HepG2 (cell line): ENCODE results near the gene PCSK6. TPM values are rescaled to one million over a fixed set of nuclear protein-coding genes. Genes with fewer than 3 reads are reported as not detected.

ENCODE experiments used
- DDIT3 ChIP-seq: sonication (generic); formaldehyde crosslinking; IDR thresholded peaks from 2 replicates; pipeline ENCODE4 v1.4.0; 2020; ENCODE audit warnings: mild to moderate bottlenecking, missing genetic modification reagents
- ELF1 ChIP-seq: sonication (generic); formaldehyde crosslinking; IDR thresholded peaks from 2 replicates; pipeline ENCODE4 v1.4.0; 2020; ENCODE audit warnings: missing genetic modification reagents
- FLYWCH1 ChIP-seq: sonication (generic); formaldehyde crosslinking; IDR thresholded peaks from 2 replicates; pipeline ENCODE4 v1.8.1; 2023; ENCODE audit warnings: mild to moderate bottlenecking, missing genetic modification reagents
- GZF1 ChIP-seq: sonication (generic); formaldehyde crosslinking; IDR thresholded peaks from 2 replicates; pipeline ENCODE4 v1.5.1; 2020; ENCODE audit warnings: mild to moderate bottlenecking, missing genetic modification reagents
- HINFP ChIP-seq: sonication (generic); formaldehyde crosslinking; IDR thresholded peaks from 2 replicates; pipeline ENCODE4 v1.4.0; 2020; ENCODE audit warnings: low read depth, mild to moderate bottlenecking, missing genetic modification reagents
- HOXD1 ChIP-seq: sonication (generic); formaldehyde crosslinking; IDR thresholded peaks from 2 replicates; pipeline ENCODE4 v1.5.0; 2020; ENCODE audit warnings: missing genetic modification reagents
- JARID2 ChIP-seq: sonication (generic); formaldehyde crosslinking; IDR thresholded peaks from 2 replicates; pipeline ENCODE4 v1.8.1; 2023; ENCODE audit warnings: missing genetic modification reagents, inconsistent platforms; ENCODE audit not compliant: insufficient replicate concordance
- KDM3A ChIP-seq: IDR thresholded peaks from 2 replicates; pipeline ENCODE4 v1.6.1; 2018; ENCODE audit warnings: low read depth, missing compliant biosample characterization
- KLF11 ChIP-seq: IDR thresholded peaks from 2 replicates; pipeline ENCODE4 v1.6.1; 2016; ENCODE audit warnings: missing compliant biosample characterization
- KMT2B ChIP-seq: IDR thresholded peaks from 2 replicates; pipeline ENCODE4 v1.6.1; 2016; ENCODE audit warnings: missing genetic modification reagents, missing compliant biosample characterization
- MXI1 ChIP-seq: IDR thresholded peaks from 3 replicates; pipeline ENCODE4 v1.6.1; 2012; ENCODE audit warnings: low read depth, low read length, inconsistent platforms, borderline replicate concordance
- NR0B2 ChIP-seq: sonication (generic); formaldehyde crosslinking; IDR thresholded peaks from 2 replicates; pipeline ENCODE4 v1.4.0; 2020; ENCODE audit warnings: mild to moderate bottlenecking, missing genetic modification reagents
- PITX1 ChIP-seq: sonication (generic); formaldehyde crosslinking; IDR thresholded peaks from 2 replicates; pipeline ENCODE4 v1.5.1; 2020; ENCODE audit warnings: mild to moderate bottlenecking, missing genetic modification reagents
- POLR2G ChIP-seq: fragments of 200-400 bp; formaldehyde crosslinking; IDR thresholded peaks from 2 replicates; pipeline ENCODE4 v1.6.1; 2018; ENCODE audit warnings: mild to moderate bottlenecking, low read depth, low read length, moderate library complexity
- SALL1 ChIP-seq: sonication (generic); formaldehyde crosslinking; IDR thresholded peaks from 2 replicates; pipeline ENCODE4 v1.8.0; 2022; ENCODE audit warnings: mild to moderate bottlenecking, missing genetic modification reagents
- SATB2 ChIP-seq: sonication (generic); formaldehyde crosslinking; IDR thresholded peaks from 2 replicates; pipeline ENCODE4 v1.5.0; 2020; ENCODE audit warnings: missing genetic modification reagents
- SP4 ChIP-seq: sonication (generic); formaldehyde crosslinking; IDR thresholded peaks from 2 replicates; pipeline ENCODE4 v1.8.1; 2023; ENCODE audit warnings: mild to moderate bottlenecking, missing genetic modification reagents
- XRCC5 ChIP-seq: fragments of 200-400 bp; formaldehyde crosslinking; optimal IDR thresholded peaks from 2 replicates; pipeline ENCODE3; 2017; ENCODE audit warnings: mild to moderate bottlenecking, low read length
- ZNF180 ChIP-seq: sonication (generic); formaldehyde crosslinking; IDR thresholded peaks from 2 replicates; pipeline ENCODE4 v1.4.0; 2020; ENCODE audit warnings: low read depth, missing genetic modification reagents, borderline replicate concordance
- ZNF263 ChIP-seq: sonication (generic); formaldehyde crosslinking; IDR thresholded peaks from 2 replicates; pipeline ENCODE4 v1.4.0; 2020; ENCODE audit warnings: missing genetic modification reagents
- ZNF317 ChIP-seq: sonication (generic); formaldehyde crosslinking; IDR thresholded peaks from 2 replicates; pipeline ENCODE4 v1.5.0; 2020; ENCODE audit warnings: mild to moderate bottlenecking, missing genetic modification reagents
- ZNF496 ChIP-seq: sonication (generic); formaldehyde crosslinking; IDR thresholded peaks from 2 replicates; pipeline ENCODE4 v1.8.1; 2023; ENCODE audit warnings: mild to moderate bottlenecking, moderate library complexity, missing genetic modification reagents; ENCODE audit not compliant: insufficient replicate concordance
- ZNF576 ChIP-seq: sonication (generic); formaldehyde crosslinking; IDR thresholded peaks from 2 replicates; pipeline ENCODE4 v1.4.0; 2020; ENCODE audit warnings: mild to moderate bottlenecking, missing genetic modification reagents
- ZNF644 ChIP-seq: IDR thresholded peaks from 2 replicates; pipeline ENCODE4 v1.6.1; 2016; ENCODE audit warnings: low read depth
- ZNF781 ChIP-seq: sonication (generic); formaldehyde crosslinking; IDR thresholded peaks from 2 replicates; pipeline ENCODE4 v1.5.1; 2020; ENCODE audit warnings: borderline replicate concordance, mild to moderate bottlenecking, missing genetic modification reagents; ENCODE audit errors: not compliant biosample characterization
- polyA plus RNA-seq, 8 experiments: library from polyadenylated mRNA; depleted of rRNA in 3 of 8; stranded (reverse) in 7 of 8; unstranded in 1 of 8; fragments of >200 nt; fragmentation: Illumina TruSeq in 4 of 8; extraction: Trizol in 4 of 8; gene quantifications; 2 replicates each; pipeline versions ENCODE4 v1.2.1 to v1.2.3, GENCODE V29; 2011 to 2016; ENCODE audit warnings: low read depth in 4 of 8, missing spikeins in 1 of 8, mixed read lengths in 1 of 8; ENCODE audit not compliant: insufficient read depth in 1 of 8
- total RNA-seq, 5 experiments: library from RNA; depleted of rRNA; stranded (reverse); fragments of >200 nt; fragmentation: Illumina TruSeq; extraction: Trizol; gene quantifications; 2 replicates each; pipeline ENCODE4 v1.2.3, GENCODE V29; 2016; ENCODE audit warnings: low read depth in 1 of 5
- TF ChIP-seq, protein P1 (sequence below): sonication (generic); formaldehyde crosslinking; IDR thresholded peaks from 2 replicates; pipeline ENCODE4 v1.8.1; 2022; ENCODE audit warnings: low read depth, mild to moderate bottlenecking, missing genetic modification reagents

PCSK6 gene
- total and polyA plus RNA-seq, 2 of the 13 experiments (the other 11 are each of a cell fraction or from before 2014, with no cell fraction given) = 56.5 to 155 TPM

DNA sequence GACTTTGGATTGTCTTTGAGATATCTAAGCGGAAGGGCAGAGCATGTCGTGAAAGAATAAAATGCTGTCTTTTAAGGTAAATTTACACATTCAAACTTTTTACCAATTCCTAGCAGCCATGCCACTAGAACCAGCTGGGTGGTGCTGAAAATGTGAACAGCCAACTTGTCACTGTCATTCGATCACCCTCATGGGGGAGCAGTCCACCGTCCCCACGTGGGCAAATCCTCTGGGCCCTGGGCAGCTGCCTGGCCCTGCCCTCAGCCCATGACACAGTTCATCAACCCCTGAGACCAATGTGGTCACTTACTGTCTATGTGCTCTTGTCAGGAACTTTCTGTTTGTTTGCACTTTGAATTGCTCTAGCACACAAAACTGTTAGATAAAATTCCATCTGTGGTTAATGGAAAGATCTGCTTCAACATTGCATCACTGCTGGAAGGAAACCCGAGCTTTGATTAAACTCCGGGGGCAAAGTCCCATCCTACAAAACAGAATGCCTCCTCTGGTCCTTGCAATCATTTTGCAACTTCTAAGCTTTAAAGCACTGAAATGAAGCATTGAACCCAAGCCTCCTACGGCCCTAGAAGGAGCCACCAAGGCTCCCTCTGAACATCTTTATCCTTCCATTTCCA is 50.1 kb downstream of the PCSK6 start (continued):
- TF ChIP-seq FLYWCH1 (CRISPR knock-in tag) (no peak), DDIT3 (CRISPR knock-in tag) (peak; percentile 91; the same call in 1 of the 2 replicates), KDM3A (CRISPR knock-in tag) (peak; percentile 86), SALL1 (CRISPR knock-in tag) (peak; percentile 95), HOXD1 (CRISPR knock-in tag) (peak; percentile 94), POLR2G (no peak), ELF1 (CRISPR knock-in tag) (peak; percentile 66), SATB2 (CRISPR knock-in tag) (0 out of 2 replicates have a peak, but pooled peaks have one; percentile 44), ZNF496 (CRISPR knock-in tag) (no peak), ZNF781 (CRISPR knock-in tag) (peak; percentile 94), NR0B2 (peak; percentile 33; the same call in 1 of the 2 replicates), KLF11 (CRISPR knock-in tag) (0 out of 2 replicates have a peak, but pooled peaks have one; percentile 40), HINFP (no peak), GZF1 (peak; percentile 18; the same call in 1 of the 2 replicates), XRCC5 (peak; percentile 25), SP4 (CRISPR knock-in tag) (peak; percentile 29; the same call in 1 of the 2 replicates), PITX1 (peak; percentile 84), ZNF263 (peak; percentile 53; the same call in 1 of the 2 replicates), ZNF180 (CRISPR knock-in tag) (no peak), JARID2 (CRISPR knock-in tag) (peak; percentile 58), MXI1 (peak; percentile 99), KMT2B (CRISPR knock-in tag) (peak; percentile 44; the same call in 1 of the 2 replicates), ZNF317 (CRISPR knock-in tag) (peak; percentile 74; the same call in 1 of the 2 replicates), ZNF644 (CRISPR knock-in tag) (peak; percentile 66; the same call in 1 of the 2 replicates), ZNF576 (CRISPR knock-in tag) (no peak)
- TF ChIP-seq, protein P1, sequence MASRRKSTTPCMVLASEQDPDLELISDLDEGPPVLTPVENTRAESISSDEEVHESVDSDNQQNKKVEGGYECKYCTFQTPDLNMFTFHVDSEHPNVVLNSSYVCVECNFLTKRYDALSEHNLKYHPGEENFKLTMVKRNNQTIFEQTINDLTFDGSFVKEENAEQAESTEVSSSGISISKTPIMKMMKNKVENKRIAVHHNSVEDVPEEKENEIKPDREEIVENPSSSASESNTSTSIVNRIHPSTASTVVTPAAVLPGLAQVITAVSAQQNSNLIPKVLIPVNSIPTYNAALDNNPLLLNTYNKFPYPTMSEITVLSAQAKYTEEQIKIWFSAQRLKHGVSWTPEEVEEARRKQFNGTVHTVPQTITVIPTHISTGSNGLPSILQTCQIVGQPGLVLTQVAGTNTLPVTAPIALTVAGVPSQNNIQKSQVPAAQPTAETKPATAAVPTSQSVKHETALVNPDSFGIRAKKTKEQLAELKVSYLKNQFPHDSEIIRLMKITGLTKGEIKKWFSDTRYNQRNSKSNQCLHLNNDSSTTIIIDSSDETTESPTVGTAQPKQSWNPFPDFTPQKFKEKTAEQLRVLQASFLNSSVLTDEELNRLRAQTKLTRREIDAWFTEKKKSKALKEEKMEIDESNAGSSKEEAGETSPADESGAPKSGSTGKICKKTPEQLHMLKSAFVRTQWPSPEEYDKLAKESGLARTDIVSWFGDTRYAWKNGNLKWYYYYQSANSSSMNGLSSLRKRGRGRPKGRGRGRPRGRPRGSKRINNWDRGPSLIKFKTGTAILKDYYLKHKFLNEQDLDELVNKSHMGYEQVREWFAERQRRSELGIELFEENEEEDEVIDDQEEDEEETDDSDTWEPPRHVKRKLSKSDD = 0 out of 2 replicates have a peak, but pooled peaks have one; percentile 70
